ENCODE results near the gene ZNF69. TPM values are rescaled to one million over a fixed set of nuclear protein-coding genes. Genes with fewer than 3 reads are reported as not detected.
A peak's percentile ranks its signal among the peaks of the same experiment; 100 is the strongest.

Gene ZNF69
- total RNA-seq, 1 experiment from 2014 or later, result not detected

DNA sequence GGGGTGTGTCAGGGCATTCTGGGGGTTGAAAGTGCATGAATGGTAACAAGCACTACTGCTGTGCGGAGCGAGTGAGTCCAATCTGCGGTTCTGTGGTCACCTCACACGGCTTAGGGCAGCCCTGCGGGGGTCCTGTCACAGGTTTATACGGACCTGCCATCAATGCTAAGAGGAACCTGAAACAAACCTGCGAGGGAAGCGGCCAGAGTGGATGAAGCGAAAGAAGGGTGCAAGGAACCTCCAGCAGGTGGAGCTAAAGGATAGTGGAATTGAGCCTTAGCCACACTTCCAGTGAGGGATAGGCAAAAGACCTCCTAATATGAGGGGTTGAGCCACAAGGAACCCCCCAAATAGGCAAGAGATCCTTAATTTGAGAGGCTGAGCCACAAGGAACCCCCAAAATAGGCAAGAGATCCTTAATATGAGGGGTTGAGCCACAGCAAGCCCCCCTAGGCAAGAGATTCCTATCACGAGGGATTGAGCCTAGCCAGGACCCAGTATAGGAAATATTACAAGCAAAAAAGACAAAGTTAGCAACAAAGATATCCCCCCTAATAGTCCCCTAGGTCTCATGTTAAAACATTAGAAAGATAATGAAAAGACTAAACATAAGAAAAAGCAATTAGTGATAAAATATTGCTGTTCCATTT, 6.3 kb upstream of the ZNF69 start:
- peak; percentile 23 for DNase-seq (ENCODE audit: low read depth, low spot score)
- Histone ChIP-seq H3K79me2 (ENCODE audit: insufficient read depth, low read length) (no peaks in the 10 kb centered on the region), H4K20me1 (ENCODE audit: insufficient read depth) (no peaks in the 10 kb centered on the region), H3K9me3 (ENCODE audit: control insufficient read depth in 1 of 2, insufficient read depth in 1 of 2, low read depth in 1 of 2, low read length in 2 of 2) (peaks cover 0 to 3% of the 10 kb centered on the region in 2 experiments; a peak in 2 of 4 replicates), H3K4me2 (ENCODE audit: low read length) (no peak overlapping the region), H3K27ac (ENCODE audit: low read depth, low read length) (no peak overlapping the region), H2AFZ (ENCODE audit: low read depth, low read length, poor library complexity, severe bottlenecking) (no peak overlapping the region), H3K36me3 (ENCODE audit: control insufficient read depth in 1 of 2, insufficient read depth in 2 of 2, low read length in 2 of 2) (no peaks in the 10 kb centered on the region), H3K4me1 (ENCODE audit: control insufficient read depth in 1 of 2, insufficient read depth in 2 of 2, low read length in 2 of 2) (no peaks in the 10 kb centered on the region), H3K4me3 (replicated peaks in 1 of 2; ENCODE audit: low read depth in 1 of 2, low read length in 2 of 2) (no peak overlapping the region), H3K9ac (ENCODE audit: low read length) (no peak overlapping the region), H3K9me2 (ENCODE audit: insufficient read depth) (no peaks in the 10 kb centered on the region), H3K27me3 (ENCODE audit: insufficient read depth, low read length) (no peaks in the 10 kb centered on the region)
- ChIA-PET CTCF (interaction anchor here (1.3 kb wide), 1 partner anchor 108 kb away, joined by 4 read pairs; no protein-coding TSS in a partner anchor), POLR2A (no interaction called here), RAD21 (ENCODE audit: low non-redundant PET in 1 of 2, low total read pairs in 2 of 2, uncharacterized antibody in 2 of 2, unreplicated experiment in 2 of 2) (no interaction called here)
- intact Hi-C loops (cut with micrococcal nuclease), result loop anchor here (1.0 kb wide), 2 partner anchors 108 to 260 kb away; no protein-coding TSS in a partner anchor
- no TSS peak for BruUV-seq (replicated peaks)
- TF ChIP-seq SRF (IDR thresholded peaks at IDR 0.05; ENCODE audit: low read depth) (no peak), SP1 (IDR thresholded peaks at IDR 0.05; ENCODE audit: low read depth) (no peak), ZFX (IDR thresholded peaks at IDR 0.05) (no peak), RAD21 (IDR thresholded peaks at IDR 0.05; ENCODE audit: low read depth) (peak; percentile 76), FOSL1 (IDR thresholded peaks at IDR 0.05; ENCODE audit: low read depth) (no peak), ZNF274 (IDR thresholded peaks at IDR 0.05; ENCODE audit: low read depth, low read length) (no peak), EZH2 (IDR thresholded peaks at IDR 0.05) (no peak)
- TF ChIP-seq, protein P1, sequence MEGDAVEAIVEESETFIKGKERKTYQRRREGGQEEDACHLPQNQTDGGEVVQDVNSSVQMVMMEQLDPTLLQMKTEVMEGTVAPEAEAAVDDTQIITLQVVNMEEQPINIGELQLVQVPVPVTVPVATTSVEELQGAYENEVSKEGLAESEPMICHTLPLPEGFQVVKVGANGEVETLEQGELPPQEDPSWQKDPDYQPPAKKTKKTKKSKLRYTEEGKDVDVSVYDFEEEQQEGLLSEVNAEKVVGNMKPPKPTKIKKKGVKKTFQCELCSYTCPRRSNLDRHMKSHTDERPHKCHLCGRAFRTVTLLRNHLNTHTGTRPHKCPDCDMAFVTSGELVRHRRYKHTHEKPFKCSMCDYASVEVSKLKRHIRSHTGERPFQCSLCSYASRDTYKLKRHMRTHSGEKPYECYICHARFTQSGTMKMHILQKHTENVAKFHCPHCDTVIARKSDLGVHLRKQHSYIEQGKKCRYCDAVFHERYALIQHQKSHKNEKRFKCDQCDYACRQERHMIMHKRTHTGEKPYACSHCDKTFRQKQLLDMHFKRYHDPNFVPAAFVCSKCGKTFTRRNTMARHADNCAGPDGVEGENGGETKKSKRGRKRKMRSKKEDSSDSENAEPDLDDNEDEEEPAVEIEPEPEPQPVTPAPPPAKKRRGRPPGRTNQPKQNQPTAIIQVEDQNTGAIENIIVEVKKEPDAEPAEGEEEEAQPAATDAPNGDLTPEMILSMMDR (IDR thresholded peaks at IDR 0.05 in 2 of 3, conservative IDR thresholded peaks at IDR 0.05 in 1 of 3; ENCODE audit: borderline replicate concordance in 1 of 3, insufficient read depth in 1 of 3, low read depth in 2 of 3, low read length in 2 of 3), result peak; percentile 52 to 60 (median 58); a peak in 5 of 6 replicates
- TF ChIP-seq, protein P2, sequence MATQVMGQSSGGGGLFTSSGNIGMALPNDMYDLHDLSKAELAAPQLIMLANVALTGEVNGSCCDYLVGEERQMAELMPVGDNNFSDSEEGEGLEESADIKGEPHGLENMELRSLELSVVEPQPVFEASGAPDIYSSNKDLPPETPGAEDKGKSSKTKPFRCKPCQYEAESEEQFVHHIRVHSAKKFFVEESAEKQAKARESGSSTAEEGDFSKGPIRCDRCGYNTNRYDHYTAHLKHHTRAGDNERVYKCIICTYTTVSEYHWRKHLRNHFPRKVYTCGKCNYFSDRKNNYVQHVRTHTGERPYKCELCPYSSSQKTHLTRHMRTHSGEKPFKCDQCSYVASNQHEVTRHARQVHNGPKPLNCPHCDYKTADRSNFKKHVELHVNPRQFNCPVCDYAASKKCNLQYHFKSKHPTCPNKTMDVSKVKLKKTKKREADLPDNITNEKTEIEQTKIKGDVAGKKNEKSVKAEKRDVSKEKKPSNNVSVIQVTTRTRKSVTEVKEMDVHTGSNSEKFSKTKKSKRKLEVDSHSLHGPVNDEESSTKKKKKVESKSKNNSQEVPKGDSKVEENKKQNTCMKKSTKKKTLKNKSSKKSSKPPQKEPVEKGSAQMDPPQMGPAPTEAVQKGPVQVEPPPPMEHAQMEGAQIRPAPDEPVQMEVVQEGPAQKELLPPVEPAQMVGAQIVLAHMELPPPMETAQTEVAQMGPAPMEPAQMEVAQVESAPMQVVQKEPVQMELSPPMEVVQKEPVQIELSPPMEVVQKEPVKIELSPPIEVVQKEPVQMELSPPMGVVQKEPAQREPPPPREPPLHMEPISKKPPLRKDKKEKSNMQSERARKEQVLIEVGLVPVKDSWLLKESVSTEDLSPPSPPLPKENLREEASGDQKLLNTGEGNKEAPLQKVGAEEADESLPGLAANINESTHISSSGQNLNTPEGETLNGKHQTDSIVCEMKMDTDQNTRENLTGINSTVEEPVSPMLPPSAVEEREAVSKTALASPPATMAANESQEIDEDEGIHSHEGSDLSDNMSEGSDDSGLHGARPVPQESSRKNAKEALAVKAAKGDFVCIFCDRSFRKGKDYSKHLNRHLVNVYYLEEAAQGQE (IDR thresholded peaks at IDR 0.05; ENCODE audit: low read depth), result no peak
- peak; percentile 70 for ATAC-seq
